ENCODE results near the gene SGMS1. TPM values are rescaled to one million over a fixed set of nuclear protein-coding genes. Genes with fewer than 3 reads are reported as not detected.
A peak's percentile ranks its signal among the peaks of the same experiment; 100 is the strongest.

SGMS1 gene
- total RNA-seq, 1 experiment from 2014 or later = 34.5 TPM

DNA sequence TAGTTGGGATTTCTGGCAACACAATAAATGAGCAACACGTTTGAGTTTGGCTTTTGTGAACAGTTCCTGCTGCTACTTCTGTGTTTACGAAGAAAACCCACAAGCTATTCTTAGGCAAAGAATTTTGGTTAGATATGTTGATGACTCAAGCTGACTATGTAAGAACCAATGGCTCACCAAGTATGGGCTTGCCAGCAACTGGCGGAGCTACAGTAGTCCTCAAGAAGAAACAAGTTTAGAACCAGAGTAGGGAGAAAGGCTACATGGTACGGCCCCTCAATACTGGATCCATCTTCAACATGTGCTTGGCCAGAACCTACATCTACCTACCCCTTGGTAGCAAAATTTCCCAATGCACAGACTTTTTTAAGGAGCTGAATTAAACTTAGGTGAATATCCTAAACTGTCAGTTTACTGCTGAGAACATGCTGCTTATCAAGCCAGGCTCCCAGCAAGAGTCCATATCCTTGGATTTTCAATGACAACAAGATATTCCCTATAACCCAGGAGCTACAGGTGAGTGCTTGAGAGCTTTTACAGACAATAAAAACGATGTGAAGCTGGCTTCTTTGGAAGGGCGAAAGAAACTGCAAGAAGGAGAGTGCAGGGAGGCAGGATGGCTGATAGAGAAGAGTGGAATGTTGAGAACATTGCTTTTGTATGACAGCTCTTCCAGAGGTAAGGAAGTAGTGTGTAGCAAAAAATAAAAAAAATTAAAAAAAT, 298.1 kb downstream of the SGMS1 start:
- no TSS peak for BruUV-seq (replicated peaks)
- intact Hi-C loops (cut with micrococcal nuclease; ENCODE audit: unreplicated experiment) = loop anchor here (5.0 kb wide), 1 partner anchor 92 kb away; no protein-coding TSS in a partner anchor
- H3K27me3 Mint-ChIP-seq (ENCODE audit: unreplicated experiment) = no peaks in the 10 kb centered on the region
- H3K4me3 Mint-ChIP-seq (ENCODE audit: low read depth, unreplicated experiment) = no peak overlapping the region
- CTCF ChIA-PET = interaction anchor here (1.0 kb wide), 1 partner anchor 69 kb away, joined by 3 read pairs; no protein-coding TSS in a partner anchor
- peak overlapping the region; percentile 42 for H3K27ac Mint-ChIP-seq (ENCODE audit: unreplicated experiment)
- no peaks in the 10 kb centered on the region for H3K9me3 Mint-ChIP-seq (ENCODE audit: low read depth, unreplicated experiment)
- DNase-seq = peak; percentile 39
- no peak for TF ChIP-seq CTCF (IDR thresholded peaks at IDR 0.05; ENCODE audit: unreplicated experiment)
- peaks cover 30% of the 10 kb centered on the region for H3K4me1 Mint-ChIP-seq (ENCODE audit: low read depth, unreplicated experiment)
- peaks cover 6% of the 10 kb centered on the region for H3K36me3 Mint-ChIP-seq (ENCODE audit: insufficient read depth, unreplicated experiment)

GRCh38 chr10:50324680-50325393, 298.9 kb downstream of the SGMS1 start:
- intact Hi-C loops (cut with micrococcal nuclease; ENCODE audit: unreplicated experiment) = loop anchor here (5.0 kb wide), 1 partner anchor 92 kb away; no protein-coding TSS in a partner anchor
- no peak for TF ChIP-seq CTCF (IDR thresholded peaks at IDR 0.05; ENCODE audit: unreplicated experiment)
- H3K36me3 Mint-ChIP-seq (ENCODE audit: insufficient read depth, unreplicated experiment) = peaks cover 6% of the 10 kb centered on the region
- no TSS peak for BruUV-seq (replicated peaks)
- H3K4me1 Mint-ChIP-seq (ENCODE audit: low read depth, unreplicated experiment) = peaks cover 30% of the 10 kb centered on the region
- H3K4me3 Mint-ChIP-seq (ENCODE audit: low read depth, unreplicated experiment) = no peak overlapping the region
- no peaks in the 10 kb centered on the region for H3K9me3 Mint-ChIP-seq (ENCODE audit: low read depth, unreplicated experiment)
- no peaks in the 10 kb centered on the region for H3K27me3 Mint-ChIP-seq (ENCODE audit: unreplicated experiment)
- DNase-seq = no peak
- CTCF ChIA-PET = no interaction called here
- no peak overlapping the region for H3K27ac Mint-ChIP-seq (ENCODE audit: unreplicated experiment)

GRCh38 chr10:50324046-50324445, 299.7 kb downstream of the SGMS1 start:
- Mint-ChIP-seq H3K27ac (ENCODE audit: unreplicated experiment) (no peak overlapping the region), H3K36me3 (ENCODE audit: insufficient read depth, unreplicated experiment) (peaks cover 10% of the 10 kb centered on the region), H3K4me3 (ENCODE audit: low read depth, unreplicated experiment) (no peak overlapping the region), H3K9me3 (ENCODE audit: low read depth, unreplicated experiment) (no peaks in the 10 kb centered on the region), H3K27me3 (ENCODE audit: unreplicated experiment) (no peaks in the 10 kb centered on the region), H3K4me1 (ENCODE audit: low read depth, unreplicated experiment) (peaks cover 30% of the 10 kb centered on the region)
- CTCF ChIA-PET = no interaction called here
- TF ChIP-seq CTCF (IDR thresholded peaks at IDR 0.05; ENCODE audit: unreplicated experiment) = no peak
- BruUV-seq (replicated peaks) = no TSS peak
- no peak for DNase-seq
- intact Hi-C loops (cut with micrococcal nuclease; ENCODE audit: unreplicated experiment) = no loop called here

GRCh38 chr10:50322077-50322476, 301.7 kb downstream of the SGMS1 start:
- BruUV-seq (replicated peaks) = no TSS peak
- Mint-ChIP-seq H3K27ac (ENCODE audit: unreplicated experiment) (no peak overlapping the region), H3K4me1 (ENCODE audit: low read depth, unreplicated experiment) (peaks cover 25% of the 10 kb centered on the region), H3K4me3 (ENCODE audit: low read depth, unreplicated experiment) (no peak overlapping the region), H3K9me3 (ENCODE audit: low read depth, unreplicated experiment) (no peaks in the 10 kb centered on the region), H3K36me3 (ENCODE audit: insufficient read depth, unreplicated experiment) (peaks cover 10% of the 10 kb centered on the region), H3K27me3 (ENCODE audit: unreplicated experiment) (no peaks in the 10 kb centered on the region)
- CTCF ChIA-PET = no interaction called here
- intact Hi-C loops (cut with micrococcal nuclease; ENCODE audit: unreplicated experiment) = no loop called here
- DNase-seq = no peak
- no peak for TF ChIP-seq CTCF (IDR thresholded peaks at IDR 0.05; ENCODE audit: unreplicated experiment)
